ENCODE data around the gene NAT8L.

The NAT8L gene

DNA sequence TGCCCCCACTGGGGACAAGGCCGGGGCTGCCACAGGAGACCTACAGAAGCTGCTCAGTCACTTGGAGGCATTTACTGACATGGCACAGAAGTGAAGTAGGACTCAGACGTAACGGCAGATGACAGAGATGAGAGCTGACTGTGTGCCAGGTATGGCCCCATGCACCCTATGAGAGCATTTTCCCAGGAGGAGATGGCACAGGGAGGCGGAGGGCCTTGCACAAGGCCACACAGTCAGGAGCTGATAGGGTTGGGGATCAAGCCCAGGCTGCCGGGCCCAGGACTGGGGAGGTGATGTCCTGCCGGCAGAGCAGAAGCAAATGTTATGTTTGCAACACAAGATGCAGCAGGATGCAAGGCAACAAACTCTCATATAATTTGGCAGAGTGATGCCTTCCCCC is 34.1 kb downstream of the NAT8L start:
- in situ Hi-C loops (cut with HindIII; ENCODE audit: low sequenced_read_pairs) = loop anchor here (5.0 kb wide), 1 partner anchor 61 kb away; no protein-coding TSS in a partner anchor
- TF ChIP-seq, protein P1, sequence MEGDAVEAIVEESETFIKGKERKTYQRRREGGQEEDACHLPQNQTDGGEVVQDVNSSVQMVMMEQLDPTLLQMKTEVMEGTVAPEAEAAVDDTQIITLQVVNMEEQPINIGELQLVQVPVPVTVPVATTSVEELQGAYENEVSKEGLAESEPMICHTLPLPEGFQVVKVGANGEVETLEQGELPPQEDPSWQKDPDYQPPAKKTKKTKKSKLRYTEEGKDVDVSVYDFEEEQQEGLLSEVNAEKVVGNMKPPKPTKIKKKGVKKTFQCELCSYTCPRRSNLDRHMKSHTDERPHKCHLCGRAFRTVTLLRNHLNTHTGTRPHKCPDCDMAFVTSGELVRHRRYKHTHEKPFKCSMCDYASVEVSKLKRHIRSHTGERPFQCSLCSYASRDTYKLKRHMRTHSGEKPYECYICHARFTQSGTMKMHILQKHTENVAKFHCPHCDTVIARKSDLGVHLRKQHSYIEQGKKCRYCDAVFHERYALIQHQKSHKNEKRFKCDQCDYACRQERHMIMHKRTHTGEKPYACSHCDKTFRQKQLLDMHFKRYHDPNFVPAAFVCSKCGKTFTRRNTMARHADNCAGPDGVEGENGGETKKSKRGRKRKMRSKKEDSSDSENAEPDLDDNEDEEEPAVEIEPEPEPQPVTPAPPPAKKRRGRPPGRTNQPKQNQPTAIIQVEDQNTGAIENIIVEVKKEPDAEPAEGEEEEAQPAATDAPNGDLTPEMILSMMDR (IDR thresholded peaks at IDR 0.05; ENCODE audit: low read depth, low read length, missing control alignments) = no peak
- H3K4me3 ChIP-seq (ENCODE audit: low read depth, low read length) = no peak overlapping the region
- DNase-seq (ENCODE audit: low read depth) = no peak

DNA sequence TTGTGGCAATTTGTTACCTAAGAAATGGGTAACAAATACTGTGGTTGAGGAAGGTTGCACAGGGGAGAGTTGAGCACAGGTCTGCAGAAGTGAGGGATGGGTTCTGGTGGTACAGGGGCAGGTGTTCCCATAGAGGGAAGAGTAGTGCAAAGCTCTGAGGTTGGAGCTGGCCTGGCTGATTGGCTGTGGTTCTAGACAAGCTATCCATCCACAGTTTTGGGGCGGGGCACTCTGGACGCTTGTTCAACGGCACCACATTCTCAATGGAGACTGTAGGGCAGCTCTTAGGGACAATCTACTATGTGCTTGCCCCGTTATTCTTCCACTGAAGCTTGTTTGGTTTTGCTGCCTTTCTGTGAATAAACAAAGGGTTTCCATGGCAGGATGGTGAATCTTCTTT is 35.4 kb downstream of the NAT8L start:
- TF ChIP-seq, protein P1 (IDR thresholded peaks at IDR 0.05; ENCODE audit: low read depth, low read length, missing control alignments) = no peak
- no peak overlapping the region for H3K4me3 ChIP-seq (ENCODE audit: low read depth, low read length)
- in situ Hi-C loops (cut with HindIII; ENCODE audit: low sequenced_read_pairs) = loop anchor here (5.0 kb wide), 1 partner anchor 62 kb away; no protein-coding TSS in a partner anchor
- DNase-seq (ENCODE audit: low read depth) = no peak

DNA sequence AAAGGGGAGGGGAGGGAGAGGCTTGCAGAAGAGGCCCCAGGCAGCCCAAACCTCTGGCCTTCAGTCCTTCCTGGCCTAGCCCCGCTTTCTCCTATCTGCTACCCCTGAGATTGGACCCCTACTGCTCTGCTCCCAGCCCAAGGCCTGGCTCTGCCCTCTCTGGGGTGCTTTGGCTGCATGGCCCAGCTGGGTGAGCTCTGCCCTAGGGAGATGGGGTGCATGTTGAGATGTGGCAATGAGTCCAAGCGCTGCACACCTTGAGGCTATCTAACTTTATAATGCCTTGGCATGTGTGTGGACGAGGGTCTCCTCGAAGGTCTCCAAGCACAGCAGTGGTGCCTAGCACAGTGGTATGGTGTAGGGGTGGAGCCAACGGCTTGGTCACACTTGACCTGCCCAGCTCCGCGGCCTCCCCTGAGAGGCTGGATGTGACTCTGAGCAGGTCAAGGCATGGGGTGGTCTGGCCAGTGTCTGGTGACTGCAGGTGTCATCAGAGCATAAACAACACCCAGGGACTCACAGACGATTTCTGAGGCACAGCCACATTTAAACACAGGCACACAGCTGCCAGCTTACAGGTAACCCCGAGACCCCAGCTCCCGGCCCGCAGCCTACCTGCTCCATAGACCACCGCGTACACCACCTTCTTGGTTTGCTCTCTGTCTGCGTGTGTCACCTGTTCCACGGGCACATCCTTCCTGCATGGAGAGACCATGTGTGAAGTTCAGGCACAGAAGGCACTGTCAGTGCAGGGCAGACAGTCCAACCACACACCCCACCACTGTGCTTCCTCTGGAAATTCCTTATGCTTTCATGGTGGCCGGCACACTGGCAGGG is 36.3 kb downstream of the NAT8L start:
- in situ Hi-C loops (cut with HindIII; ENCODE audit: low sequenced_read_pairs) = no loop called here
- DNase-seq (ENCODE audit: low read depth) = peak; percentile 5
- TF ChIP-seq, protein P1 (IDR thresholded peaks at IDR 0.05; ENCODE audit: low read depth, low read length, missing control alignments) = no peak
- no peak overlapping the region for H3K4me3 ChIP-seq (ENCODE audit: low read depth, low read length)

DNA sequence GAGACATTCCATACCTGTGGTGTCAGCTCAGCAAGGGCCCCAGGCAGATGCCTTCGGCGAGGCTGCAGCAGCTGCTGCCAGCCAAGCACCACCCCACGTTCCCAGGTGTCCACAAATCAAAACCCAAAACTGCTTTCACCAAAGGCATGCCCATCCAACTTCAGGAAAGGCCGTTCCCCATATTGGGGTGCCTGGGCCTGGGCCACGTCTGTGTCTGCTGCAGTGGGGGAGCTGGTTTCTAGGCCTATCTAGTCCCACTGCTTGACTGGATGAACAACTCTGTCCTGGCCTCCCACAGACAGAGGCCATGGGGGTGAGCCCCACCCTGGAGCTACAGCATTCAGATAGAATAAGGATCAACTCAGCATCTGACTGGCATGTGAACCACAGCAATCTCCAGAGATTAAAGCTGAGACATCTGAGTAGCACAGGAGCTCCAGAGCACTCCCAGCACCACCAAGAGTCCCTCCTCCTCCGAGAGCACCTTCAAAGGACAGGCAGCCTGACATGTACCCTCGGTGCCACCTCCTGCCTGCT is 37.0 kb downstream of the NAT8L start:
- in situ Hi-C loops (cut with HindIII; ENCODE audit: low sequenced_read_pairs) = no loop called here
- no peak for DNase-seq (ENCODE audit: low read depth)

DNA sequence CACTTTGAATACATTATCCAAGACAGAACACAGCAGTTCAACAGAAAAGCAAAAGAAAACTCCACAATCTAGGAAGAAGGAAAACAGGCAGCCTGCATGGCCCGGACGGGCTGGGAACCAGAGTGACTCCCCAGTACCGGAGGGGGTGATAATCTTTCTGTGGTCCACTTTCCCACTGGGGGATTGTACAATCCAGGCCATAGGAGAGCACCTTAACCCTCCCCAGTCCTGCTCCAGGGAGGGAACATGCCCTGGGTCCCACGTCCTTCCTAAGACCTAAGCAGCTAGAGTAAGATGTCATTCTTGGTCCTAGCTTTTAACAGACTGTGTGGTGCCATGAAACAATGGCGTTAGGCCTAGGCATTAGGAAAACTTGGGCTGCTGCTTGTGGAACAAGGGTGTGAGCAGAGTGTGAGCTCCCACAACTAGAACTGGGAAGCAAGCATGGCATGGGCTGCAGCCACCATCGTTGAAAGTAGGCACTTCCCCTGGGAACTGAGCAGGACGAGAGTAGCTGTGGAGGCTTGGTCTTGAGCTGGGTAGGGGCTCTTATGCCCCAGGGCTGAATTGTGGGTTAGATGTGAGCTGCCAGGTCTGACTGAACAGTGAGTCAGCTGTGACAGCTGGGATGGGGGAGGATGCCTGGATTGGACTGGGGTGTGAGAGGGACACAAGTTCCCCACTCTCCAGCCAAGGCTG is 42.4 kb downstream of the NAT8L start:
- in situ Hi-C loops (cut with HindIII; ENCODE audit: low sequenced_read_pairs) = no loop called here
- no peak overlapping the region for H3K4me3 ChIP-seq (ENCODE audit: low read depth, low read length)
- peak; percentile 4 for DNase-seq (ENCODE audit: low read depth)
- TF ChIP-seq, protein P1 (IDR thresholded peaks at IDR 0.05; ENCODE audit: low read depth, low read length, missing control alignments) = no peak

More for the DNA sequence above, 37.0 kb downstream of the NAT8L start:
- TF ChIP-seq, protein P1 (IDR thresholded peaks at IDR 0.05; ENCODE audit: low read depth, low read length, missing control alignments) = no peak
- no peak overlapping the region for H3K4me3 ChIP-seq (ENCODE audit: low read depth, low read length)

DNA sequence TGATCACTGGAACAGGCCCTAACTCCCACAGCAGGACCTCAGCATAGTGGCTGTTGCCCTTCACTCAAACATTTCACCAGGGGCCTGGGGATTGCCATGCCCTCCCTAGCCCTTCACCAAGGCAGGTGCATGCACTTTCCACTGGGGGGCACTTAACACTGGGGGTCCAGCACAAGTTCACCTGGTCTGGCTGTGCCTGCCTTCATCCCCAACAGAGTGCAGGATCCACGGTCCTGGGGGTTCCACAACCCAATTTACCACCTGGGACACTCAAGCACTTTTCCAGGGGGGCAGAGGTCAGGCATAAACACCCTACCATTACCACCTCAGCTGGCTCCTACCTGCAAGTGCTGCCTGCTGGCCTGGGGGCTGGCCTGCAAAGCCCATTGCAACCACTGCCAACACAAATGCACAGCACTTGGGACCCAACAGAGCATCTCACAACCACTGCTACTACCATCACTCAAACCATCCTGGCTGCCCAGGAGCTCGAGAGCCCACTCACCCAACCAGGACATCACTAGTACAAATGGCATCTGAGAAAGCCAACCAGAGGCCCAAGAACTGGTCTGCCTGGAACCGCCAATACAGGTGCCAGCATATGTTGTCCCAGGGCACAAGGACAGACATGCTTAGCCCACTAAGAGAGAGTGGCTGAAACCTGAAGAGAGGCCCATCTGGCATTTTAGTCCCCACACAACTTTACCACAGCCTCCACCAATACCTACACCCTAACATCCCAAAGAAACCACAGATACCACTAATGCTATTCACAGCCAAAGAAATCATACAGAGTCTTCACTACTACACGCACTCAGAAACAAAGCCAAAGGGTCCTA is 43.1 kb downstream of the NAT8L start:
- TF ChIP-seq, protein P1 (IDR thresholded peaks at IDR 0.05; ENCODE audit: low read depth, low read length, missing control alignments) = no peak
- DNase-seq (ENCODE audit: low read depth) = no peak
- in situ Hi-C loops (cut with HindIII; ENCODE audit: low sequenced_read_pairs) = no loop called here
- no peak overlapping the region for H3K4me3 ChIP-seq (ENCODE audit: low read depth, low read length)
